Hepatocyte (in vitro differentiated cells): ENCODE measurements around the gene EXOC7.

Experiments
- CTCF ChIP-seq: fragments of 200-600 bp; sonication (generic); IDR thresholded peaks from 2 replicates; pipeline ENCODE4 v1.5.1; 2016; ENCODE audit warnings: antibody characterized with exemption, mild to moderate bottlenecking; ENCODE audit not compliant: poor library complexity
- EZH2 ChIP-seq: fragments of 200-600 bp; sonication (generic); IDR thresholded peaks from 2 replicates; pipeline ENCODE4 v1.6.1; 2016; ENCODE audit warnings: antibody characterized with exemption, mild to moderate bottlenecking, borderline replicate concordance
- EZH2phosphoT487 ChIP-seq: fragments of 200-600 bp; sonication (generic); IDR thresholded peaks from one replicate; pipeline ENCODE4 v1.6.1; 2018; ENCODE audit warnings: antibody characterized with exemption, mild to moderate bottlenecking, low read depth, moderate library complexity; ENCODE audit not compliant: unreplicated experiment, severe bottlenecking

- TF ChIP-seq CTCF (no peak), EZH2 (no peak), EZH2phosphoT487 (no peak)
These were observed 66.9 kb downstream of the EXOC7 start for GRCh38 chr17:76036497-76037261.
